Kidney (tissue), 14 donors: ENCODE measurements around the gene HERC5. TPM values are rescaled to one million over a fixed set of nuclear protein-coding genes. Genes with fewer than 3 reads are reported as not detected.
A peak's percentile ranks its signal among the peaks of the same experiment; 100 is the strongest.

Experiments
- DNase-seq, 5 donors: peaks; one replicate each; pipeline ENCODE4 v3.0.0-alpha.2; 2013 to 2020
- FAIRE-seq: peaks from 2 replicates; lab custom pipeline; 2012; peaks lifted over from hg19 to GRCh38; lab: Jason Lieb, UNC
- H3K27ac ChIP-seq, 2 donors: one replicate each; pipeline ENCODE4 v1.7.0; 2013; ENCODE audit warnings: low read depth in 2 of 2, low read length in 2 of 2, inconsistent platforms in 1 of 2
- H3K27me3 ChIP-seq: one replicate; pipeline ENCODE4 v1.7.1; 2013; ENCODE audit warnings: low read length, inconsistent platforms; ENCODE audit not compliant: control insufficient read depth, insufficient read depth
- H3K36me3 ChIP-seq, 3 donors: one replicate each; pipeline versions ENCODE4 v1.7.0 to v1.7.1; 2013; ENCODE audit warnings: low read length in 3 of 3, control low read depth in 1 of 3, inconsistent platforms in 1 of 3; ENCODE audit not compliant: insufficient read depth in 3 of 3, control insufficient read depth in 2 of 3
- H3K4me1 ChIP-seq, 3 donors: one replicate each; pipeline versions ENCODE4 v1.7.0 to v1.7.1; 2013; ENCODE audit warnings: low read length in 3 of 3, inconsistent platforms in 1 of 3, low read depth in 1 of 3; ENCODE audit not compliant: control insufficient read depth in 2 of 3, insufficient read depth in 2 of 3
- H3K4me3 ChIP-seq, 3 donors: one replicate each; pipeline versions ENCODE4 v1.7.0 to v1.8.1; 2013; ENCODE audit warnings: low read length in 3 of 3, control low read depth in 1 of 3, inconsistent platforms in 1 of 3
- H3K9ac ChIP-seq, 3 donors: one replicate each; pipeline versions ENCODE4 v1.7.0 to v1.7.1; 2013; ENCODE audit warnings: low read length in 3 of 3, control low read depth in 1 of 3, inconsistent platforms in 1 of 3
- H3K9me3 ChIP-seq, 3 donors: one replicate each; pipeline versions ENCODE4 v1.7.0 to v1.7.1; 2013; ENCODE audit warnings: low read length in 3 of 3, control low read depth in 1 of 3, inconsistent platforms in 1 of 3; ENCODE audit not compliant: control insufficient read depth in 2 of 3, insufficient read depth in 1 of 3
- intact Hi-C: fragments of 100-400 bp; cut with DNase I; formaldehyde crosslinking; loops from one replicate; pipeline ENCODE4 v1.11.1; 2022
- polyA plus RNA-seq: library from polyadenylated mRNA; stranded (reverse); fragments of 350-450 nt; fragmentation: Illumina TruSeq; extraction: RNeasy Lipid Tissue Mini Kit (QIAGEN cat#74804); gene quantifications from one replicate; pipeline ENCODE4 v1.2.3, GENCODE V29; 2014; ENCODE audit warnings: low read depth, low replicate concordance; ENCODE audit not compliant: insufficient read depth
- total RNA-seq: library from RNA; stranded (reverse); fragmentation: NEBNext Ultra II Directional; extraction: Animal tissue kit (Norgen Biotek cat#: 25700); gene quantifications from one replicate; pipeline ENCODE4 v1.2.1, GENCODE V29; 2021
- TF ChIP-seq, protein P1 (sequence below): IDR thresholded peaks from 3 replicates; pipeline ENCODE4 v1.5.1; 2012; ENCODE audit warnings: mild to moderate bottlenecking, moderate library complexity, borderline replicate concordance; ENCODE audit not compliant: insufficient read depth; ENCODE audit errors: extremely low read depth
- donor health status: control.
- donor health status: control.
- donor health status: control.
- donor health status: control.
- donor health status: control.
- donor health status: DM: yes; HTN: yes; CAD: no.
- donor health status: Normal renal cell carcinoma (clear cell type).

HERC5 gene
- total and polyA plus RNA-seq, 2 donors from 2014 or later, result 4.7 to 6.5 TPM

DNA sequence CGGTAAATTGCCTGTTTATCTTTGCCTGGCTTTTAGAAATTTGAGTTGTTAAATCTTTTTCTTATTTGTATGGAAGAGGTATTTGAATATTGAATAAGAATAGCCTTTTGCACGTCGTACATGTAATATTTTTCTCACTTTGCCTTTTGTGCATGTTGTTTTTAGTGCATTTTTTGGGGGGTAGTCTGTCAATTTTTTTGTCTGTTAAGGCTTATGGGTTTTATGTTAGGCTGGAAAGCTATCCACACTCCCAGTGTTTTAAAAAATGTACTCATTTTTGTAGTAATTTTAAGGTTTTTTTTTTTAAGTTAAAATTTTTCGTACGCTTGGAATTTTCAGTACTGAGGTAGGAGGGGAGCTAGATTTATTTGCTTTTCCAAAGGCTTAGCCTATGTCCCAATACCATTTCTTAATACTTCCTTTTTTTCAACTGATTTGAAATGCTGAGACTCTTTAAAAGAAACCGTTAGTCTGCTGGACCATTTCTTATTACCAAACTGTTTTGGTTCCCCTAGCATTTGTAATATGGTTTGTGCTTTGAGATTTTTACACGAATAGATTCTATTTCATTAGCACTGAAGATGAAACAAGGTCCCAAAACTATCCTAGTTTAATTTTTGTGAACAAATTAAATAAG, 1.3 kb downstream of the HERC5 start:
- Histone ChIP-seq H3K27ac (no peak overlapping the region), H3K9me3 (no peaks in the 10 kb centered on the region), H3K36me3 (peaks cover 0 to 4% (median 0%) of the 10 kb centered on the region in 3 donors), H3K4me1 (no peaks in the 10 kb centered on the region), H3K9ac (no peak overlapping the region), H3K27me3 (no peaks in the 10 kb centered on the region), H3K4me3 (peak overlapping the region in 2 of 3 donors; percentile 65 to 78)
- TF ChIP-seq, protein P1, sequence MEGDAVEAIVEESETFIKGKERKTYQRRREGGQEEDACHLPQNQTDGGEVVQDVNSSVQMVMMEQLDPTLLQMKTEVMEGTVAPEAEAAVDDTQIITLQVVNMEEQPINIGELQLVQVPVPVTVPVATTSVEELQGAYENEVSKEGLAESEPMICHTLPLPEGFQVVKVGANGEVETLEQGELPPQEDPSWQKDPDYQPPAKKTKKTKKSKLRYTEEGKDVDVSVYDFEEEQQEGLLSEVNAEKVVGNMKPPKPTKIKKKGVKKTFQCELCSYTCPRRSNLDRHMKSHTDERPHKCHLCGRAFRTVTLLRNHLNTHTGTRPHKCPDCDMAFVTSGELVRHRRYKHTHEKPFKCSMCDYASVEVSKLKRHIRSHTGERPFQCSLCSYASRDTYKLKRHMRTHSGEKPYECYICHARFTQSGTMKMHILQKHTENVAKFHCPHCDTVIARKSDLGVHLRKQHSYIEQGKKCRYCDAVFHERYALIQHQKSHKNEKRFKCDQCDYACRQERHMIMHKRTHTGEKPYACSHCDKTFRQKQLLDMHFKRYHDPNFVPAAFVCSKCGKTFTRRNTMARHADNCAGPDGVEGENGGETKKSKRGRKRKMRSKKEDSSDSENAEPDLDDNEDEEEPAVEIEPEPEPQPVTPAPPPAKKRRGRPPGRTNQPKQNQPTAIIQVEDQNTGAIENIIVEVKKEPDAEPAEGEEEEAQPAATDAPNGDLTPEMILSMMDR, result no peak
- intact Hi-C loops, result no loop called here
- no peak for FAIRE-seq
- peak in 1 of 5 donors; percentile 14 for DNase-seq

DNA sequence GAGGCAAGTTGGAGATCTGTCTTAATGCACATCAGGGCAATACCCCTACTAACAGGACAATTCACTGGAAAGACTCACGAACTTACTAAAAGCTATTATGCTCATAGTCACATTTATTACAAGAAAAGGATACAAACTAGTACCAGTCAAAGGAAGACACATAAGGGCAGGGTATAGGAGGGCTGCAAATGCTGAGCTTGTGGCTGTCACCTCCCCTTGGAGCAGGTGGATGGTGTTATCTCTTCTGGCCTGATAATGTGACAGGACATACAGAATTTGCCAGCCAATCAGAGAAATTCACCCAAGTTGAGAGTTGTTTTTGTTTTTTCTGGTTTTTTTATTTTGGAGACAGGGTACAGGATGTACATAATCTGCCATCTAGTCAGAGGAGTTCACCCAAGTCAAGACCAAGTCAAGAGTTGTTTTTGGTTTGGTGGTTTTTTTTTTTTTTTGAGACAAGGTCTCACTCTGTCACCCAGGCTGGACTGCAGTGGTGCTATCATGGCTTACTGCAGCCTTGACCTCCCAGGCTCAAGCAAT, 8.8 kb downstream of the HERC5 start:
- Histone ChIP-seq H3K9me3 (no peaks in the 10 kb centered on the region), H3K9ac (no peak overlapping the region), H3K4me3 (no peak overlapping the region), H3K27me3 (no peaks in the 10 kb centered on the region), H3K27ac (no peak overlapping the region), H3K4me1 (no peaks in the 10 kb centered on the region), H3K36me3 (peaks cover 0 to 15% (median 13%) of the 10 kb centered on the region in 3 donors)
- intact Hi-C loops, result no loop called here
- FAIRE-seq (no peak), DNase-seq (no peak)
- TF ChIP-seq, protein P1, result no peak

DNA sequence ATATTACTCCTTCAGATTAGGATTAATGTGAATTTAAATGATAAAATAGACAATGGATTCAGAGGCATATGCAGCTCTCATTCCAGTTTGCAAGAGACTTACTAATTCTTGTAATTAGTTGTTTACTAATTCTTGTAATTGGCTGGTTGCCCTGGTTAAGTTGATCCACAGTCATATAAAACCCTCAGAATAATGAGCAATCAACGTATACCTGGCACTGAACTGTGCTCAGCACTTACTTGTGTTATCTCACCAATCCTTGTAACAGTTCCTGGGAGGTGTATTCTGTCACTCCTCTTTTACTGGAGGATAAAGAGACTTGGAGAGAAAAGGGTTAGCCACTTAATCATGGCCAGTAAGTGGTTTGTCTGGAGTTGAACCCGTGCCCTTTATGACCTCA, 10.5 kb downstream of the HERC5 start:
- H3K9ac ChIP-seq, result no peak overlapping the region
- FAIRE-seq, result no peak
- H3K27me3 ChIP-seq, result no peaks in the 10 kb centered on the region
- no peak overlapping the region for H3K4me3 ChIP-seq
- H3K4me1 ChIP-seq, result no peaks in the 10 kb centered on the region
- no peak overlapping the region for H3K27ac ChIP-seq
- peaks cover 0 to 15% (median 13%) of the 10 kb centered on the region in 3 donors for H3K36me3 ChIP-seq
- DNase-seq, result no peak
- no peaks in the 10 kb centered on the region for H3K9me3 ChIP-seq
- TF ChIP-seq, protein P1, result no peak
- intact Hi-C loops, result no loop called here
